Fibroblast of lung (primary cell): ENCODE data around the gene CASP1. TPM values are rescaled to one million over a fixed set of nuclear protein-coding genes. Genes with fewer than 3 reads are reported as not detected.
A peak's percentile ranks its signal among the peaks of the same experiment; 100 is the strongest.

Source experiments
- DNase-seq, 2 donors: peaks; one replicate each; pipeline versions ENCODE4 v3.0.0 to v3.0.0-alpha.2; 2010; ENCODE audit warnings: low read depth in 2 of 2
- H2AFZ ChIP-seq: 2 replicates; pipeline ENCODE4 v1.5.1; 2012; ENCODE audit warnings: low read length, control low read depth, inconsistent platforms
- H3K27ac ChIP-seq: 2 replicates; pipeline ENCODE4 v1.5.1; 2011; ENCODE audit warnings: low read length, control low read depth; ENCODE audit not compliant: insufficient read depth
- H3K27me3 ChIP-seq: 2 replicates; pipeline ENCODE4 v1.5.1; 2011; ENCODE audit warnings: mild to moderate bottlenecking, low read length; ENCODE audit not compliant: control insufficient read depth, insufficient read depth
- H3K36me3 ChIP-seq: 2 replicates; pipeline ENCODE4 v1.5.1; 2011; ENCODE audit warnings: low read length; ENCODE audit not compliant: control insufficient read depth, insufficient read depth
- H3K4me1 ChIP-seq: 2 replicates; pipeline ENCODE4 v1.5.1; 2011; ENCODE audit warnings: low read length; ENCODE audit not compliant: control insufficient read depth, insufficient read depth; ENCODE audit errors: extremely low read depth
- H3K4me2 ChIP-seq: 2 replicates; pipeline ENCODE4 v1.5.1; 2011; ENCODE audit warnings: low read length, control low read depth; ENCODE audit not compliant: insufficient read depth; ENCODE audit errors: extremely low read depth
- H3K4me3 ChIP-seq, 4 experiments: fragments of 200-600 bp in 1 of 4; sonication (generic) in 1 of 4; replicated peaks in 1 of 4; 2 replicates each; pipeline ENCODE4 v1.5.1; 2011 to 2016; ENCODE audit warnings: low read length in 4 of 4, low read depth in 3 of 4, mild to moderate bottlenecking in 3 of 4, control low read depth in 2 of 4, inconsistent platforms in 1 of 4, mixed read lengths in 1 of 4; ENCODE audit not compliant: insufficient read depth in 1 of 4; ENCODE audit errors: control extremely low read depth in 1 of 4
- H3K79me2 ChIP-seq: 2 replicates; pipeline ENCODE4 v1.5.1; 2012; ENCODE audit warnings: mild to moderate bottlenecking, low read length, inconsistent platforms; ENCODE audit not compliant: control insufficient read depth, insufficient read depth
- H3K9ac ChIP-seq: 2 replicates; pipeline ENCODE4 v1.5.1; 2011; ENCODE audit warnings: mild to moderate bottlenecking, low read length, control low read depth; ENCODE audit not compliant: insufficient read depth
- H3K9me3 ChIP-seq: 2 replicates; pipeline ENCODE4 v1.5.1; 2012; ENCODE audit warnings: low read depth, low read length; ENCODE audit not compliant: control insufficient read depth, insufficient read depth
- H4K20me1 ChIP-seq: 2 replicates; pipeline ENCODE4 v1.5.1; 2011; ENCODE audit warnings: low read length; ENCODE audit not compliant: control insufficient read depth, insufficient read depth; ENCODE audit errors: extremely low read depth
- CTCF ChIP-seq, 2 donors: IDR thresholded peaks in 1 of 2; conservative IDR thresholded peaks in 1 of 2; 1 replicate in 1 of 2; 2 replicates in 1 of 2; pipeline ENCODE4 v1.5.1; 2011 to 2012; ENCODE audit warnings: low read length in 2 of 2, control low read depth in 1 of 2, inconsistent platforms in 1 of 2, low read depth in 1 of 2, mild to moderate bottlenecking in 1 of 2
- EZH2 ChIP-seq: IDR thresholded peaks from 2 replicates; pipeline ENCODE4 v1.5.1; 2012; ENCODE audit warnings: low read length, control low read depth, mild to moderate bottlenecking; ENCODE audit errors: missing control alignments
- polyA plus RNA-seq, 2 donors: library from polyadenylated mRNA; depleted of rRNA in 1 of 2; stranded (reverse) in 1 of 2; unstranded in 1 of 2; fragments of >200 nt; gene quantifications; 2 replicates each; pipeline ENCODE4 v1.2.1, GENCODE V29; 2011 to 2012; ENCODE audit warnings: missing spikeins in 1 of 2
- total RNA-seq: library from RNA; depleted of rRNA; stranded (reverse); fragments of >200 nt; gene quantifications from 2 replicates; pipeline ENCODE4 v1.2.1, GENCODE V29; 2014

CASP1 gene
- total and polyA plus RNA-seq, 2 donors (not counting 1 experiment from before 2014, with no cell fraction given), result 49.9 to 115 TPM

GRCh38 chr11:104999721-105000120, 35.2 kb downstream of the CASP1 start:
- Histone ChIP-seq H3K9ac (no peak overlapping the region), H3K4me1 (no peaks in the 10 kb centered on the region), H3K79me2 (no peaks in the 10 kb centered on the region), H3K9me3 (no peaks in the 10 kb centered on the region), H3K4me3 (no peak overlapping the region), H3K36me3 (no peaks in the 10 kb centered on the region), H3K27me3 (no peaks in the 10 kb centered on the region), H3K4me2 (no peak overlapping the region), H4K20me1 (no peaks in the 10 kb centered on the region), H3K27ac (no peak overlapping the region), H2AFZ (no peak overlapping the region)
- DNase-seq, result peak in 1 of 2 donors; percentile 28
- TF ChIP-seq EZH2 (no peak), CTCF (conservative IDR thresholded peaks at IDR 0.05 in 1 of 2, IDR thresholded peaks at IDR 0.05 in 1 of 2; ENCODE audit: low read depth in 1 of 2, low read length in 2 of 2) (no peak)

- no peak overlapping the region for H3K4me3 ChIP-seq
- peak in 1 of 2 donors; percentile 46 for DNase-seq
These were observed 37.7 kb downstream of the CASP1 start for GRCh38 chr11:104997288-104997687.

GRCh38 chr11:104995001-104995408, 39.9 kb downstream of the CASP1 start:
- H2AFZ ChIP-seq, result no peak overlapping the region

More at GRCh38 chr11:104997288-104997687, 37.7 kb downstream of the CASP1 start:
- Histone ChIP-seq H3K36me3 (no peaks in the 10 kb centered on the region), H3K4me1 (no peaks in the 10 kb centered on the region), H3K79me2 (no peaks in the 10 kb centered on the region), H3K9me3 (no peaks in the 10 kb centered on the region), H3K9ac (no peak overlapping the region), H4K20me1 (no peaks in the 10 kb centered on the region), H3K27me3 (no peaks in the 10 kb centered on the region), H2AFZ (no peak overlapping the region), H3K4me2 (no peak overlapping the region), H3K27ac (no peak overlapping the region)
- no peak for TF ChIP-seq CTCF (conservative IDR thresholded peaks at IDR 0.05 in 1 of 2, IDR thresholded peaks at IDR 0.05 in 1 of 2; ENCODE audit: low read depth in 1 of 2, low read length in 2 of 2)
- TF ChIP-seq EZH2, result no peak

More at GRCh38 chr11:104995001-104995408, 39.9 kb downstream of the CASP1 start:
- H3K4me2 ChIP-seq, result no peak overlapping the region
- H3K4me1 ChIP-seq, result no peaks in the 10 kb centered on the region
- H4K20me1 ChIP-seq, result no peaks in the 10 kb centered on the region
- no peaks in the 10 kb centered on the region for H3K36me3 ChIP-seq
- H3K4me3 ChIP-seq, result no peak overlapping the region
- H3K9me3 ChIP-seq, result no peaks in the 10 kb centered on the region
- TF ChIP-seq EZH2 (no peak), CTCF (conservative IDR thresholded peaks at IDR 0.05 in 1 of 2, IDR thresholded peaks at IDR 0.05 in 1 of 2; ENCODE audit: low read depth in 1 of 2, low read length in 2 of 2) (no peak)
- H3K79me2 ChIP-seq, result no peaks in the 10 kb centered on the region
- no peak overlapping the region for H3K9ac ChIP-seq
- DNase-seq, result no peak
- no peaks in the 10 kb centered on the region for H3K27me3 ChIP-seq
- no peak overlapping the region for H3K27ac ChIP-seq
